GM19025 (cell line): ENCODE measurements around the gene HSDL2.
"Not testable (repeated sequence)": the region's sequence is repeated elsewhere in the genome, so short reads cannot be mapped to it uniquely, and the experiment has no call there.

ENCODE experiments used
- ATAC-seq: cut with Tn5 transposase; IDR thresholded peaks from one replicate; pipeline ENCODE4 v1.9.1; 2021; ENCODE audit warnings: mild to moderate bottlenecking, low read depth, moderate library complexity; ENCODE audit not compliant: unreplicated experiment

Gene HSDL2

GRCh38 chr9:112393146-112393545, 13.2 kb downstream of the HSDL2 start:
- ATAC-seq: not testable (repeated sequence)

GRCh38 chr9:112396416-112396815, 16.5 kb downstream of the HSDL2 start:
- ATAC-seq: no peak

- ATAC-seq: no peak
These were observed 17.0 kb downstream of the HSDL2 start for GRCh38 chr9:112396872-112397271.

- ATAC-seq: no peak
These were observed 21.4 kb downstream of the HSDL2 start for GRCh38 chr9:112401175-112401815.

- no peak for ATAC-seq
These were observed 23.8 kb downstream of the HSDL2 start for GRCh38 chr9:112403614-112404201.

GRCh38 chr9:112404508-112404932, 24.6 kb downstream of the HSDL2 start:
- ATAC-seq: no peak

GRCh38 chr9:112408275-112408674, 28.4 kb downstream of the HSDL2 start:
- ATAC-seq: no peak

- no peak for ATAC-seq
These were observed 28.9 kb downstream of the HSDL2 start for GRCh38 chr9:112408819-112409218.

- ATAC-seq: no peak
These were observed 29.9 kb downstream of the HSDL2 start for GRCh38 chr9:112409758-112410157.

- ATAC-seq: no peak
These were observed 31.7 kb downstream of the HSDL2 start for GRCh38 chr9:112411626-112412027.

GRCh38 chr9:112413728-112414127, 33.8 kb downstream of the HSDL2 start:
- not testable (repeated sequence) for ATAC-seq

GRCh38 chr9:112420208-112420607, 40.3 kb downstream of the HSDL2 start:
- ATAC-seq: no peak

- ATAC-seq: no peak
These were observed 41.9 kb downstream of the HSDL2 start for GRCh38 chr9:112421771-112422222.

- no peak for ATAC-seq
These were observed 42.7 kb downstream of the HSDL2 start for GRCh38 chr9:112422417-112423148.

GRCh38 chr9:112430006-112430522, 50.2 kb downstream of the HSDL2 start:
- no peak for ATAC-seq

GRCh38 chr9:112433499-112434392, 53.8 kb downstream of the HSDL2 start:
- ATAC-seq: no peak

GRCh38 chr9:112434487-112434886, 54.6 kb downstream of the HSDL2 start:
- no peak for ATAC-seq

- ATAC-seq: no peak
These were observed 57.5 kb downstream of the HSDL2 start for GRCh38 chr9:112437406-112437805.

GRCh38 chr9:112439171-112439570, 59.3 kb downstream of the HSDL2 start:
- ATAC-seq: no peak

- no peak for ATAC-seq
These were observed 59.9 kb downstream of the HSDL2 start for GRCh38 chr9:112439825-112440224.
